Muscle layer of duodenum (tissue), 2 donors: ENCODE measurements around the gene DEGS2.
"Not testable (repeated sequence)": the region's sequence is repeated elsewhere in the genome, so short reads cannot be mapped to it uniquely, and the experiment has no call there.

Experiments used
- H3K27ac ChIP-seq: one replicate; pipeline ENCODE4 v1.7.0; 2013; ENCODE audit warnings: mild to moderate bottlenecking, low read length
- H3K27me3 ChIP-seq: one replicate; pipeline ENCODE4 v1.7.0; 2013; ENCODE audit warnings: low read depth, mild to moderate bottlenecking, control low read depth, low read length
- H3K36me3 ChIP-seq, 2 donors: one replicate each; pipeline ENCODE4 v1.7.0; 2013; ENCODE audit warnings: low read length in 2 of 2, control low read depth in 1 of 2, mild to moderate bottlenecking in 1 of 2; ENCODE audit not compliant: insufficient read depth in 2 of 2, control insufficient read depth in 1 of 2
- H3K4me1 ChIP-seq, 2 donors: one replicate each; pipeline ENCODE4 v1.7.0; 2013; ENCODE audit warnings: low read length in 2 of 2, mild to moderate bottlenecking in 2 of 2, control low read depth in 1 of 2, moderate library complexity in 1 of 2; ENCODE audit not compliant: insufficient read depth in 2 of 2, control insufficient read depth in 1 of 2
- H3K4me3 ChIP-seq, 2 donors: one replicate each; pipeline ENCODE4 v1.7.0; 2013; ENCODE audit warnings: low read length in 2 of 2, low read depth in 1 of 2, mild to moderate bottlenecking in 1 of 2
- H3K9me3 ChIP-seq, 2 donors: one replicate each; pipeline ENCODE4 v1.7.0; 2013; ENCODE audit warnings: low read length in 2 of 2, control low read depth in 1 of 2, mild to moderate bottlenecking in 1 of 2; ENCODE audit not compliant: control insufficient read depth in 1 of 2
- donor health status: healthy.

The DEGS2 gene

GRCh38 chr14:100176811-100177327 lies 17.4 kb upstream of the DEGS2 start:
- H3K27ac ChIP-seq = no peak overlapping the region
- H3K27me3 ChIP-seq = no peaks in the 10 kb centered on the region
- no peaks in the 10 kb centered on the region for H3K9me3 ChIP-seq
- no peaks in the 10 kb centered on the region for H3K4me1 ChIP-seq
- no peak overlapping the region for H3K4me3 ChIP-seq
- no peaks in the 10 kb centered on the region for H3K36me3 ChIP-seq

GRCh38 chr14:100173353-100173752 lies 13.9 kb upstream of the DEGS2 start:
- H3K36me3 ChIP-seq = no peaks in the 10 kb centered on the region

DNA sequence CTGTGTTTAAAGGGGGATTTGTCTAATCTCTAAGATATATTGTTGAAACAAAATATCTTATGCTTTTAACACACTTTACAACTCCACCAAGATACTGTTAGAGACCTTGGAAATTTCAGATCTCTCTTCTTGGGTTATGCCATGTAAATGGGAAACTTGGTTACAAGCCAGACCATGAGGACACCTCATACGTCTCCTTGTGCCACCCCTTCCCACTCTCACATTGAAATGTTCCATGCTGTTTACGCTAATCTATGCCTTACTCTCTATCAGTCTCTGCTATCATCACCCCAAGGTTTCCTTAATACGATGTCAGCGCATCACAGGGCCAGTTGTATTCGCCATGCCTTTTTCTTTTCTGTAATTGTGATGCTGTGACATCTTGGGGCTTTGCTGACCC lies 13.4 kb upstream of the DEGS2 start:
- H3K27ac ChIP-seq = no peak overlapping the region

More at GRCh38 chr14:100173353-100173752, 13.9 kb upstream of the DEGS2 start:
- Histone ChIP-seq H3K4me3 (no peak overlapping the region), H3K4me1 (no peaks in the 10 kb centered on the region), H3K27me3 (no peaks in the 10 kb centered on the region), H3K9me3 (no peaks in the 10 kb centered on the region), H3K27ac (no peak overlapping the region)

DNA sequence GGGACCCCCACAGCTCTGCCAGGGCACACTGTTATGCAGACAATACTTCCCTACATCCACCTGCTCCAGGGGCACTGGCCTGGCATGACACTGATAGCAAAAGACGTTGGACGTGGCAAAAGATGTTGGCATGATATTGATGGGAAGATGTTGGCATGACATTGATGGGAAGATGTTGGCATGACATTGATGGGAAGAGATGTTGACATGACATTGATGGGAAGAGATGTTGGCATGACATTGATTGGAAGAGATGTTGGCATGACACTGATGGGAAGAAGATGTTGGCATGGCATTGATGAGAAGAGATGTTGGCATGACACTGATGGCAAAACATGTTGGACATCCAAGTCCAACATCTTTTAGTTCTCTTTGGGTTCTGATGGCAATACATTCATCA lies 11.4 kb upstream of the DEGS2 start:
- no peak overlapping the region for H3K4me3 ChIP-seq
- H3K4me1 ChIP-seq = peaks cover 0 to 7% of the 10 kb centered on the region in 2 donors
- no peak overlapping the region for H3K27ac ChIP-seq
- no peaks in the 10 kb centered on the region for H3K36me3 ChIP-seq
- no peaks in the 10 kb centered on the region for H3K9me3 ChIP-seq
- no peaks in the 10 kb centered on the region for H3K27me3 ChIP-seq

More for the DNA sequence above, 13.4 kb upstream of the DEGS2 start:
- Histone ChIP-seq H3K4me1 (no peaks in the 10 kb centered on the region), H3K36me3 (no peaks in the 10 kb centered on the region), H3K4me3 (no peak overlapping the region), H3K27me3 (no peaks in the 10 kb centered on the region), H3K9me3 (no peaks in the 10 kb centered on the region)

- H3K4me1 ChIP-seq = peaks cover 0 to 14% of the 10 kb centered on the region in 2 donors
- H3K9me3 ChIP-seq = no peaks in the 10 kb centered on the region
- H3K4me3 ChIP-seq = no peak overlapping the region
- H3K36me3 ChIP-seq = no peaks in the 10 kb centered on the region
- no peaks in the 10 kb centered on the region for H3K27me3 ChIP-seq
- H3K27ac ChIP-seq = no peak overlapping the region
Measured at GRCh38 chr14:100168506-100168905, 9.1 kb upstream of the DEGS2 start.

- Histone ChIP-seq H3K36me3 (no peaks in the 10 kb centered on the region), H3K9me3 (no peaks in the 10 kb centered on the region), H3K4me3 (peak overlapping the region; percentile 48 to 51), H3K4me1 (peaks cover 0 to 14% of the 10 kb centered on the region in 2 donors), H3K27me3 (no peaks in the 10 kb centered on the region), H3K27ac (no peak overlapping the region)
Measured at GRCh38 chr14:100165831-100166440, 6.5 kb upstream of the DEGS2 start.

DNA sequence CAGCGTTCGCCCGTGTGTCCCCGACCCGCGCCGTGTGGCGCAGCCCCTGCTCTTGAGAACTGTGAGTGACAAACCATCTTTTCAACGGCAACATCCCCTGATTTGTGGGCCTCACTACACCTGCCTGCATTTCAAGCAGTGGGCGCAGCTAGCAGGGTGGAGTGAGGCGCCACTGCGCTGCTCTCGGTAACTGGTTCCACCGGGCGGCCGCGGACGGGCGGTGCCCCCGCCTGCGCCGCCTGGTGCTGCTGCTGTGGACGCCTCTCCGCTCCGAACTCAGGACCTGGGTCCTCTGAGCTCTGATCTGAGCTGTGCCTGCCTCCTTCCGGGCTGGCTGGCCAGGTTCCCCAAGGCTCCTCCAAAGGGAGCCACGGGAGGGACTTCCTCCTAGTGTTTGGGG lies 5.9 kb upstream of the DEGS2 start:
- H3K27ac ChIP-seq = no peak overlapping the region
- no peaks in the 10 kb centered on the region for H3K9me3 ChIP-seq
- H3K4me3 ChIP-seq = no peak overlapping the region
- no peaks in the 10 kb centered on the region for H3K36me3 ChIP-seq
- peaks cover 4% of the 10 kb centered on the region for H3K27me3 ChIP-seq
- peaks cover 0 to 14% of the 10 kb centered on the region in 2 donors for H3K4me1 ChIP-seq

DNA sequence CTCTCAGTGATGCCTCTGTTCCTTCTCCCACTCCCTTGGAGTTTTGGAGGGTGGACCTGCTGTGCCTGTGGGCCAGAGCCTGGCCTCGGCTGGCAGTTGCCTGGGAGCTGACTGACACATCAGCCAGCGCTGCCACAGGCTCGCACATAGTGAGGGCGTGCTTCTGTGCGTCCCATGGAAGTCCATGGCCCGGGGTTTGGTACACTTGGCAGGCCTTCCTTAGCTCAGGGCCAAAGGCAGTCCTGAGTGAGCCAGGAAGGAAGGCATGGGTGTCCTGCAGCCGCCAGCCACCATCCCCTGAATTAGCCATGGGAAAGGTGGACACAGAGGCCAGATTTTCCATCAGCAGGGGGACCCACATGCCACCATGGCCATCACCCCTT lies 1.1 kb upstream of the DEGS2 start:
- Histone ChIP-seq H3K9me3 (no peaks in the 10 kb centered on the region), H3K4me1 (peaks cover 9 to 12% of the 10 kb centered on the region in 2 donors), H3K27me3 (peaks cover 15% of the 10 kb centered on the region), H3K4me3 (peak overlapping the region in 1 of 2 donors; percentile 56), H3K27ac (no peak overlapping the region), H3K36me3 (no peaks in the 10 kb centered on the region)

GRCh38 chr14:100159865-100160533 lies 554 bp upstream of the DEGS2 start:
- peaks cover 15% of the 10 kb centered on the region for H3K27me3 ChIP-seq
- H3K27ac ChIP-seq = no peak overlapping the region
- no peaks in the 10 kb centered on the region for H3K36me3 ChIP-seq
- peaks cover 0 to 5% of the 10 kb centered on the region in 2 donors for H3K9me3 ChIP-seq
- H3K4me3 ChIP-seq = peak overlapping the region in 1 of 2 donors; percentile 56
- peaks cover 8 to 9% of the 10 kb centered on the region in 2 donors for H3K4me1 ChIP-seq

GRCh38 chr14:100158566-100159093 lies 815 bp downstream of the DEGS2 start:
- no peak overlapping the region for H3K27ac ChIP-seq
- H3K36me3 ChIP-seq = no peaks in the 10 kb centered on the region
- peaks cover 0 to 13% of the 10 kb centered on the region in 2 donors for H3K9me3 ChIP-seq
- peak overlapping the region in 1 of 2 donors; percentile 56 for H3K4me3 ChIP-seq
- peaks cover 15% of the 10 kb centered on the region for H3K27me3 ChIP-seq
- peaks cover 8 to 9% of the 10 kb centered on the region in 2 donors for H3K4me1 ChIP-seq

- H3K4me3 ChIP-seq, H3K27ac ChIP-seq, H3K36me3 ChIP-seq, H3K4me1 ChIP-seq: not testable (repeated sequence)
- peaks cover 15% of the 10 kb centered on the region for H3K27me3 ChIP-seq
- peaks cover 0 to 13% of the 10 kb centered on the region in 2 donors for H3K9me3 ChIP-seq
Measured at GRCh38 chr14:100157548-100158232, 1.8 kb downstream of the DEGS2 start.
